Ectodermal cell (in vitro differentiated cells): ENCODE results near the gene MYL3.

ENCODE experiments used
- H3K27ac ChIP-seq: 2 replicates; pipeline ENCODE4 v1.7.0; 2013; ENCODE audit warnings: mild to moderate bottlenecking, low read depth, low read length; ENCODE audit not compliant: insufficient read depth, poor library complexity, severe bottlenecking
- H3K27me3 ChIP-seq: 2 replicates; pipeline ENCODE4 v1.7.0; 2013; ENCODE audit warnings: mild to moderate bottlenecking, low read length; ENCODE audit not compliant: insufficient read depth, control insufficient read depth, poor library complexity, severe bottlenecking
- H3K36me3 ChIP-seq: one replicate; pipeline ENCODE4 v1.7.0; 2013; ENCODE audit warnings: low read length; ENCODE audit not compliant: control insufficient read depth, insufficient read depth
- H3K4me1 ChIP-seq: one replicate; pipeline ENCODE4 v1.7.0; 2013; ENCODE audit warnings: low read length; ENCODE audit not compliant: control insufficient read depth, insufficient read depth
- H3K4me3 ChIP-seq: 2 replicates; pipeline ENCODE4 v1.7.0; 2013; ENCODE audit warnings: low read depth, low read length, control low read depth; ENCODE audit not compliant: insufficient read depth
- H3K9me3 ChIP-seq: 2 replicates; pipeline ENCODE4 v1.7.0; 2013; ENCODE audit warnings: mild to moderate bottlenecking, low read length, moderate library complexity; ENCODE audit not compliant: control insufficient read depth
- WGBS, 2 experiments: methylation state at CpG; one replicate each; pipeline ENCODE4 v1.1.7; 2013; ENCODE audit warnings: missing lambda C conversion rate in 2 of 2; 5-methylcytosine and 5-hydroxymethylcytosine counted together

Gene MYL3

DNA sequence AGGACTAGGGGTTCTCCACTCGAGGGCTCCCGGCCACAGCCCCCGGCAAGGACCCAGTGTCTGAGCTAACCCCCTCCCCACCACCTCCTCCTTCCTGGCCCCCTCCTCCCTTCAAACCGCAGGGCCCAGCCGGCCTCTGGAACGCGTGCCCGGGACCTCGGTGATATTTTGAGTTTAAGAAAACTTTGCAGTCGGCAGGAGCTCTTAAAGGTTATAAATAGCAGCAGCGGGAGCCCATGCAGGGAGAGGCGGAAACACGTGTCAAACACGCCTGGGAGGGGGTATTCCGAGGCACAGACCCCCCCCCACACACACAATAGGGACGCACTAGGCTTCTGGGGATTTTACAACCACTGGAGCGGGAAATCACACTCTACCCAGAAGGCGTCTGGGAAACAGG is 11.2 kb upstream of the MYL3 start:
- H3K27ac ChIP-seq: no peak overlapping the region
- 56 to 62% methylated on average over 18 of the region's 18 CpGs for WGBS, 2 experiments
- peaks cover 8% of the 10 kb centered on the region for H3K27me3 ChIP-seq
- no peaks in the 10 kb centered on the region for H3K36me3 ChIP-seq
- no peak overlapping the region for H3K4me3 ChIP-seq
- H3K9me3 ChIP-seq: no peaks in the 10 kb centered on the region
- H3K4me1 ChIP-seq: peaks cover 42% of the 10 kb centered on the region

DNA sequence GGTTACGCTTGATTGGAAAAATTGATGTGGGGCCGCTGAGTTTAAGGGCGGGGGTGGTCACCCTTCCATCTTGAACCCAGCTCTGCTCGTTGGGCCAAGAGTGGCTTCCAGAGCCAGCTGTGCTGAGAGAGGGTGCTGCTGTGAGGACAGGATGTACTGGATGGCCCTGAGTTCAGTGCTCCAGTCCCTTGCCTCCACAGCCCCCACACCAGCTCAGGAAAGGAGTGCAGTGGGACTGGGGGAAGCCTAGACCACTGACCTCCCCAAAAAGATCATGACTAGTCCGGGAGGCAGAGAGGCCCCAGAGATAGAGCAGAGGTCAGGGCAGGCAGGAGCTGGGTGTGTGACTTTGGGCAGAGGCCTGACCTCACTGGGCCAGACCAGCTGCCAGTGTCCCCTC is 10.3 kb upstream of the MYL3 start:
- no peak overlapping the region for H3K27ac ChIP-seq
- no peak overlapping the region for H3K4me3 ChIP-seq
- H3K36me3 ChIP-seq: no peaks in the 10 kb centered on the region
- WGBS, 2 experiments: 92 to 93% methylated on average over 5 of the region's 5 CpGs
- peaks cover 3% of the 10 kb centered on the region for H3K27me3 ChIP-seq
- H3K9me3 ChIP-seq: no peaks in the 10 kb centered on the region
- peaks cover 42% of the 10 kb centered on the region for H3K4me1 ChIP-seq

DNA sequence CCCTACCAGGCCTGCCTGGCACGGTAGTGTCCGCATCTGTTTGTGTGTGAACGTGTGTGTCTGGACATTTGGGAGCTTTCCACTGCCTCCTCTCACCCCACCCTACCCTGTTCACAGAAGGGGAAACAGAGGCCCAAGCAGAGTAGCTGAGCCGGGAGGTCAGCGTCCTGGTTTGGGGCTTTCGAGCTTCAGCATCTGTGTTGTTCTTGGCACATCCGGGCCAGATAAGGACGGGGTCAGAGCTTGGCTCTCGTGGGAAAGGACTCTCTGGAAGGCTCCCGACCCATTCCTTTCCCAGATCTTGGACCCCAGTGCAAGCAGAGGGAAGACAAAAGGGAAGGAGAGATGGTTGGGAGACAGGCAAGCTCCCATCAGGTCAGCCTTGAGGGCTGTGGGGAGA is 8.0 kb upstream of the MYL3 start:
- peaks cover 29% of the 10 kb centered on the region for H3K4me1 ChIP-seq
- H3K4me3 ChIP-seq: no peak overlapping the region
- no peak overlapping the region for H3K27ac ChIP-seq
- H3K27me3 ChIP-seq: peaks cover 3% of the 10 kb centered on the region
- no peaks in the 10 kb centered on the region for H3K9me3 ChIP-seq
- WGBS, 2 experiments: 93 to 96% methylated on average over 10 of the region's 10 CpGs
- no peaks in the 10 kb centered on the region for H3K36me3 ChIP-seq

DNA sequence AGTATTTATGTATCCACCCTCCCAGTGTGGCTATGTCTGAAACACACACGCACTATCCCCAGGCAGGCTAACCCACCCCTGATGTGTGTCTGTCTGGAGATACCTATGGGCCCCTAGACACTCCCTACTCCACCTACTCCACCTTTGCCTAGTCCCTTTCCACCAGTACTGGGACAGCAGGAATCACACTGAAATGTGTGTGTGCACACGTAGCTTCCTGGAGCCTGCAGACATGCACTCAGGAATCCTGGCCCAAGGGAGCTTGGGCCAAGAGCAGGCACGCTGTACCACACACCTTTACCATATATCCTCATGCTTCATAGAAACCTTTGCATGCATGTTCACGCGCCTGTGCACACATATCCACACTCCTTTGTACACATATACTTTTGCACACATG is 7.4 kb upstream of the MYL3 start:
- H3K27ac ChIP-seq: no peak overlapping the region
- H3K9me3 ChIP-seq: no peaks in the 10 kb centered on the region
- no peaks in the 10 kb centered on the region for H3K36me3 ChIP-seq
- H3K4me1 ChIP-seq: peaks cover 29% of the 10 kb centered on the region
- WGBS, 2 experiments: 90 to 93% methylated on average over 5 of the region's 5 CpGs
- no peak overlapping the region for H3K4me3 ChIP-seq
- H3K27me3 ChIP-seq: peaks cover 3% of the 10 kb centered on the region

DNA sequence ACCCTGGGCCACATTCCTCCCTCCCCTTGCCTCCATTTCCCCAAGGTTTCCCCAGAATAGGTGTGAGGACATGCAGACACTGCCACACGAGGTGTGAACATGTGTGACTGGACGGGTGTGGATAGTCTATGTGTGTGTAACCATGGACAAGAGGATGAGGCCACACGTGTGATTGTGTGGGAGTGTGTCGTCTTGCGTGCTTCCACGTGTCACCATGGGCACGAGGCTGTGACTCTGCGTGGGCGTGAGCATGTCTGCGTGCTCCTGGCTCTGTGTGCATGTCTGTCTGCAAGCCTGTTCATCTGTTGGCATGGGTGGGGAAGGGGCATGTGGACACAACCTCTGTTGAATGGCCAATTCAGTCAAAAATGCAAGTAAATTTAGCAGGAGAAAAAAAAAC is 6.2 kb upstream of the MYL3 start:
- Histone ChIP-seq H3K4me3 (no peak overlapping the region), H3K27me3 (peaks cover 3% of the 10 kb centered on the region), H3K27ac (no peak overlapping the region), H3K4me1 (peaks cover 29% of the 10 kb centered on the region), H3K36me3 (no peaks in the 10 kb centered on the region), H3K9me3 (no peaks in the 10 kb centered on the region)
- WGBS, 2 experiments: 93% methylated on average over 10 of the region's 10 CpGs

DNA sequence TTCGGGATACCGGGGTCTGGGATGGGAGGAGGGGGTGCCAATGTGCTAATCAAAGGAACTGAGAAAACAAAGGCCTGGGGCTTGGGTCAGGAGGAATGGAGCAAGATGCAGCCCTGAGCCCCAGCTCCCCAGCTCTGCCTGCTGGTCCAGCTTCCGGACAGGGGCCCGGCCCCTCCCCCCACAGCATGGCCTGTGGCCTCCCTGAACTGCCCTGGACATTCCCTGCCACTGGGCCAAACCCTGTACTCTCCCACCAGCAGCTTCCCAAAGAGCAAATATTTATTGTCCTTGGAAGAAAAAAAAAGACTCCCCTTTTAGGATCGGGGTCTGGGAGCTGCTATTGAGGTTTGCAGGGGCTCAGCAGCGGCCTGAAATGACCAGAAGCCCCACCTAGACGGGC is 5.7 kb upstream of the MYL3 start:
- no peak overlapping the region for H3K27ac ChIP-seq
- no peak overlapping the region for H3K4me3 ChIP-seq

DNA sequence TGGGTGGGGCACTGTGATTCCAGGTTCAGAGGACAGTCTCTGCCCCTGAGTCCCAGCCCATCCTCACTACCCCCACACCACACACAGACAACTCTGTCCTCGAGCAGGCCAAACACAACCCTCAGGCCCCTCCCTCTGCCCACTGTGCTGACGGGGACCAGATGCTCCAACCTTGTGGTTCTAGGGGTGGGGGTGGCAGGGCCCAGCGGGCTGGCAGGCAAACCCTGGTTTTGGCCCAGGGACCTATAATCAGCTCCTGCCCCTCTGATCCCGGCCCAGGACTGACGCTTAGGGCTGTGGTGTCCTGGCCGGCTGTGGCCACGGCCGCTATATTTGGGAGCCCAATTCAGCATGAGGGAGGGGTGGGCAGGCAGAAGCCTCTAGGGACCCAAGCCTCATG is 5.0 kb upstream of the MYL3 start:
- Histone ChIP-seq H3K9me3 (no peaks in the 10 kb centered on the region), H3K4me3 (no peak overlapping the region), H3K36me3 (no peaks in the 10 kb centered on the region), H3K27me3 (peaks cover 3% of the 10 kb centered on the region), H3K4me1 (peaks cover 23% of the 10 kb centered on the region), H3K27ac (no peak overlapping the region)
- 88 to 89% methylated on average over 8 of the region's 8 CpGs for WGBS, 2 experiments

More for the DNA sequence above, 5.7 kb upstream of the MYL3 start:
- 82 to 88% methylated on average over 7 of the region's 7 CpGs for WGBS, 2 experiments
- H3K9me3 ChIP-seq: no peaks in the 10 kb centered on the region
- peaks cover 29% of the 10 kb centered on the region for H3K4me1 ChIP-seq
- peaks cover 3% of the 10 kb centered on the region for H3K27me3 ChIP-seq
- no peaks in the 10 kb centered on the region for H3K36me3 ChIP-seq

DNA sequence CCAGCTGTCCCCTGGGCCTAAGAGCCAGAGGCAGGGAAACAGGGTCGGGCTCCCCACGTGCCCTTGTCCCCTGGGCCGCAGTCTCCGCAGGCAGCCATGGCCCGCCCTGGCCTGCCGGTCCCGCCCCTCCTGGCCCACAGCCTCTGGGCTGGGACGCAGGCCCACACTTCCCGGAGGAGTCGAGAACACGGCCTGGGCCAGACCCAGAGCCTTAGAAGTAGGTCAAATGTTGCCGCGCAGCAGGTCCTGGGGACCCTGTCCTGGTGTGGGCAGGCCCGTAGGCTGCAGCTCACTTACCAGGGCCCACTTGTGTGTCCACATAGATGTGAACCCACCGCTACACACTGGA is 4.3 kb upstream of the MYL3 start:
- H3K4me1 ChIP-seq: peaks cover 18% of the 10 kb centered on the region
- H3K9me3 ChIP-seq: no peaks in the 10 kb centered on the region
- H3K36me3 ChIP-seq: no peaks in the 10 kb centered on the region
- WGBS, 2 experiments: 87 to 90% methylated on average over 15 of the region's 15 CpGs
- H3K27ac ChIP-seq: no peak overlapping the region
- H3K4me3 ChIP-seq: no peak overlapping the region
- H3K27me3 ChIP-seq: peaks cover 3% of the 10 kb centered on the region

DNA sequence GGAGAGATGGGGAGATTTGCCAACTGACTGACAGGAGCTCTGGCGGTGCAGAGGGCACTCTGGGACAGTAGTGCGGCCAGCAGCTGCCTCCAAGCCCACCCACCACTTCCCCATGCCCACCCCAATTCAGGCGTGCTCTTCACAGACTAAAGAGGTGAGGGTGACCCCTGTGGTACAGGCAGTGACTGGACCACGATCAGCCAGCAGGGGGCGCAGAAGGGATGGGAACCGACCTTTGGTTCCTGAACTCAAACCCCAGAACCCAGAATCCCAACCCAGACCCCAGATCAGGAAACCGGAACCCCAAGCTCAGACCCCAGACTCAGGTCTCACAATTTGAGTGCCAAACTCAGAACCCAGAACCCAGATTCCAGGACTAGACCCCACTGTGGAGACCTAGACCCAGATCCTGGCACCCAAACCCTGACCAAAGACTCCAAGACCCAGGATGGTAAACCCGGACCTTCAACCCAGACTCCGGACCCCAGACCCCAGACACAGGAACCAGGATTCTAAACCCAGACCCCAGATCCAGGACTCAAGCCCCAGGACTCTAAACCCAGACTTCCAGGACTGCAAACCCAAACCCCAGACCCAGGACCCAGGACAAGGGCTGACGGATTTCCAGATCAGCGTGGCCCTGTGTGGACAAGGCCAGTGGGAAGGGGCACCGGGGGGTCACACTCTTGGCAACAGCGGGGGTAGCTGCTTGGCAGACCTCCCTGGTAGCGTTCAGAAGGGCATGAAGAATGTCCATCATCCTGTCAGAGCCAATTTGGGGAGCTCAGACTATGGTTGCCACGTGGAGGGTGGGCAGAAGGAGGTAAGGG is 3.7 kb upstream of the MYL3 start:
- Histone ChIP-seq H3K27me3 (peaks cover 3% of the 10 kb centered on the region), H3K27ac (no peak overlapping the region), H3K9me3 (no peaks in the 10 kb centered on the region), H3K4me3 (no peak overlapping the region), H3K4me1 (peaks cover 12% of the 10 kb centered on the region), H3K36me3 (no peaks in the 10 kb centered on the region)
- 55 to 59% methylated on average over 15 of the region's 15 CpGs for WGBS, 2 experiments

DNA sequence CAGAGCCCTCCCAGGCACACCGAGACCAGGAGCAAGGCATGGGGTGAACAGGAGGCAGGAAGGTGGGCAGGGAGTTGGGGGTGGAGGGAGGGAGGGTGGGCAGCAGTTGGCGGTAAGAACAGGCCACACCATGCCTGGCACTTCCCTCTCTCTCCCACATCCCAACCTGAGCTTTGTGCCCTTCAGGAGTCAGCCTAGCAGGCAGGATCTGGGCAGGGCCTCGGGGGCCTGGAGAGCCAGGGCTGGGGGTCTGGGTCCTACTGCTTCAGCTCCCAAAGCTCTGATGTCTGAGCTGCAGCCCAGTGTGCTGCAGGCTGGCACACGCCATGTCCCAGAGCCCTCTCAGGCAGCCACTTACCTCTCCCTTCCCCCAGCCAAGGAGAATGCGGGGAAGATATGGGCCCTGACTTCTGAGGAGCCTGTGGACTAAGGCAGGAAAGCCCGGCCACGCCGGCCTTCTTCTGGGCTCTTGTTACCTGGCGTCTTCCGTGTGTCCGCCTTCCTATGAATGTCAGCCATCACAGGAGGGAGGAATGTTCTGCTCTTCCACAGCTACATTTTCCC is 2.9 kb upstream of the MYL3 start:
- H3K27me3 ChIP-seq: no peaks in the 10 kb centered on the region
- no peaks in the 10 kb centered on the region for H3K9me3 ChIP-seq
- peaks cover 8% of the 10 kb centered on the region for H3K4me1 ChIP-seq
- 89 to 90% methylated on average over 11 of the region's 11 CpGs for WGBS, 2 experiments
- no peaks in the 10 kb centered on the region for H3K36me3 ChIP-seq
- H3K27ac ChIP-seq: no peak overlapping the region
- no peak overlapping the region for H3K4me3 ChIP-seq
